ENCODE results near the gene ABCD1. TPM values are rescaled to one million over a fixed set of nuclear protein-coding genes. Genes with fewer than 3 reads are reported as not detected.
"Not testable (repeated sequence)": the region's sequence is repeated elsewhere in the genome, so short reads cannot be mapped to it uniquely, and the experiment has no call there.

The ABCD1 gene
- total RNA-seq, 1 donor from 2014 or later, result 8.0 TPM

- no peak for DNase-seq (ENCODE audit: extremely low spot score, unreplicated experiment)
- Mint-ChIP-seq H3K36me3 (no peaks in the 10 kb centered on the region), H3K27me3 (no peaks in the 10 kb centered on the region), H3K4me3 (no peak overlapping the region), H3K9me3 (no peaks in the 10 kb centered on the region), H3K4me1 (ENCODE audit: unreplicated experiment) (no peaks in the 10 kb centered on the region), H3K27ac (no peak overlapping the region)
- no peak for TF ChIP-seq CTCF (conservative IDR thresholded peaks at IDR 0.05)
Measured at GRCh38 chrX:153739754-153740486, 15.3 kb downstream of the ABCD1 start.

GRCh38 chrX:153740631-153741222 is 16.1 kb downstream of the ABCD1 start:
- Mint-ChIP-seq H3K4me1 (ENCODE audit: unreplicated experiment) (no peaks in the 10 kb centered on the region), H3K27ac (no peak overlapping the region), H3K27me3 (no peaks in the 10 kb centered on the region), H3K9me3 (no peaks in the 10 kb centered on the region), H3K36me3 (no peaks in the 10 kb centered on the region), H3K4me3 (no peak overlapping the region)
- no peak for TF ChIP-seq CTCF (conservative IDR thresholded peaks at IDR 0.05)
- no peak for DNase-seq (ENCODE audit: extremely low spot score, unreplicated experiment)

GRCh38 chrX:153741446-153741845 is 16.8 kb downstream of the ABCD1 start:
- no peak for DNase-seq (ENCODE audit: extremely low spot score, unreplicated experiment)
- TF ChIP-seq CTCF (conservative IDR thresholded peaks at IDR 0.05), result no peak
- no peaks in the 10 kb centered on the region for H3K9me3 Mint-ChIP-seq
- H3K4me1 Mint-ChIP-seq (ENCODE audit: unreplicated experiment), result no peaks in the 10 kb centered on the region
- no peak overlapping the region for H3K4me3 Mint-ChIP-seq
- H3K36me3 Mint-ChIP-seq, result no peaks in the 10 kb centered on the region
- no peaks in the 10 kb centered on the region for H3K27me3 Mint-ChIP-seq
- no peak overlapping the region for H3K27ac Mint-ChIP-seq

- not testable (repeated sequence) for H3K4me1 Mint-ChIP-seq (ENCODE audit: unreplicated experiment); H3K4me3 Mint-ChIP-seq; H3K36me3 Mint-ChIP-seq; H3K27me3 Mint-ChIP-seq; DNase-seq (ENCODE audit: extremely low spot score, unreplicated experiment); H3K27ac Mint-ChIP-seq; H3K9me3 Mint-ChIP-seq
Measured at GRCh38 chrX:153742111-153742510, 17.5 kb downstream of the ABCD1 start.

GRCh38 chrX:153742796-153743467 is 18.3 kb downstream of the ABCD1 start:
- not testable (repeated sequence) for H3K4me1 Mint-ChIP-seq (ENCODE audit: unreplicated experiment); H3K27me3 Mint-ChIP-seq; H3K4me3 Mint-ChIP-seq; H3K27ac Mint-ChIP-seq; H3K9me3 Mint-ChIP-seq; H3K36me3 Mint-ChIP-seq; DNase-seq (ENCODE audit: extremely low spot score, unreplicated experiment)

GRCh38 chrX:153743468-153744209 is 19.0 kb downstream of the ABCD1 start:
- not testable (repeated sequence) for H3K9me3 Mint-ChIP-seq; H3K4me3 Mint-ChIP-seq; H3K4me1 Mint-ChIP-seq (ENCODE audit: unreplicated experiment); H3K27me3 Mint-ChIP-seq; H3K27ac Mint-ChIP-seq; H3K36me3 Mint-ChIP-seq; DNase-seq (ENCODE audit: extremely low spot score, unreplicated experiment)

Data from type B pancreatic cell (in vitro differentiated cells).